ENCODE results near the gene NAIP.
"Not testable (repeated sequence)": the region's sequence is repeated elsewhere in the genome, so short reads cannot be mapped to it uniquely, and the experiment has no call there.

DNA sequence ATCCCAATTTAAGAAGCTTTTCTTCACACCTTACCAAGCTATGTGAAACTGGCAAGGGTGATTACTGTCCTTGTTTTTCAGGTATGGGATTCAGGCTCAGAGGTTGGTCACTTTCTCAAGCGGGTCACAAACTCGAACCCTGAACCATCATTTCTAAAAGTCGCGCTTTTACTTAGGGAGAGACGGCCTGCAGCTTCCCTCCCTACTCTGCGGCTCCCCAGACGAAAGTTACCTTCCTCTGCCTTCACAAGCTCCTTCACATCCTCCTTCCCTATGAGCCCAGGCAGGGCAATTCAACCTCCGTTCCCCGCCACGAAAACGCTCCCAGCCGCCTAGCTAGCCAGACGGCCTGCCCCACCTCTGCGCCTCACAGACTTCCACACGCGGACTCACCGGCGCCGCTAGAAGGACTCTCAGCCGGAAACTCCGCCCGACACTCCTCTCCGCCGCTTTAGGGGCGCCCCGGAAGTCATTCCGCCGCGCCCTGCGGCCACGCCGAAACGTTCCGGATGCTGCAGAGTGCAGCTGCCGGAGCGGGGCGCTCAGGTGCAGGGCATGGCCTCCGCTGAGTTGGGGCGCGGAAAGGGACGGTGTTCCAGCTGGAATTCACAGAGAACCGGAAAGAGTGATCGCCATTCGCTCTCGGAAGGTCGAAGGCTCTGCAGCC is 42.3 kb upstream of the NAIP start, which contains the start of gene GTF2H2:
- TF ChIP-seq, protein P1, sequence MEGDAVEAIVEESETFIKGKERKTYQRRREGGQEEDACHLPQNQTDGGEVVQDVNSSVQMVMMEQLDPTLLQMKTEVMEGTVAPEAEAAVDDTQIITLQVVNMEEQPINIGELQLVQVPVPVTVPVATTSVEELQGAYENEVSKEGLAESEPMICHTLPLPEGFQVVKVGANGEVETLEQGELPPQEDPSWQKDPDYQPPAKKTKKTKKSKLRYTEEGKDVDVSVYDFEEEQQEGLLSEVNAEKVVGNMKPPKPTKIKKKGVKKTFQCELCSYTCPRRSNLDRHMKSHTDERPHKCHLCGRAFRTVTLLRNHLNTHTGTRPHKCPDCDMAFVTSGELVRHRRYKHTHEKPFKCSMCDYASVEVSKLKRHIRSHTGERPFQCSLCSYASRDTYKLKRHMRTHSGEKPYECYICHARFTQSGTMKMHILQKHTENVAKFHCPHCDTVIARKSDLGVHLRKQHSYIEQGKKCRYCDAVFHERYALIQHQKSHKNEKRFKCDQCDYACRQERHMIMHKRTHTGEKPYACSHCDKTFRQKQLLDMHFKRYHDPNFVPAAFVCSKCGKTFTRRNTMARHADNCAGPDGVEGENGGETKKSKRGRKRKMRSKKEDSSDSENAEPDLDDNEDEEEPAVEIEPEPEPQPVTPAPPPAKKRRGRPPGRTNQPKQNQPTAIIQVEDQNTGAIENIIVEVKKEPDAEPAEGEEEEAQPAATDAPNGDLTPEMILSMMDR (IDR thresholded peaks at IDR 0.05), result not testable (repeated sequence)
- not testable (repeated sequence) for TF ChIP-seq POLR2A (IDR thresholded peaks at IDR 0.05)

Data from vagina (tissue), 2 donors.